LoVo (cell line): ENCODE results near the gene CAV2.

Experiments used
- DNase-seq: peaks from one replicate; pipeline ENCODE4 v3.0.0-alpha.2; 2016; ENCODE audit warnings: low spot score

Gene CAV2

GRCh38 chr7:116524609-116525297 lies 25.2 kb downstream of the CAV2 start, which contains the start of gene CAV1:
CAV1 (plus strand) TSS chr7:116525036; CDS start chr7:116525063, 27 bp downstream.
- peak; percentile 92 for DNase-seq

- peak; percentile 44 for DNase-seq
These were observed 25.9 kb downstream of the CAV2 start for GRCh38 chr7:116525298-116525912.

GRCh38 chr7:116525913-116526861 lies 26.6 kb downstream of the CAV2 start:
- DNase-seq, result peak; percentile 93

GRCh38 chr7:116526897-116527296 lies 27.4 kb downstream of the CAV2 start:
- no peak for DNase-seq

GRCh38 chr7:116527521-116527920 lies 28.0 kb downstream of the CAV2 start:
- DNase-seq, result no peak

DNA sequence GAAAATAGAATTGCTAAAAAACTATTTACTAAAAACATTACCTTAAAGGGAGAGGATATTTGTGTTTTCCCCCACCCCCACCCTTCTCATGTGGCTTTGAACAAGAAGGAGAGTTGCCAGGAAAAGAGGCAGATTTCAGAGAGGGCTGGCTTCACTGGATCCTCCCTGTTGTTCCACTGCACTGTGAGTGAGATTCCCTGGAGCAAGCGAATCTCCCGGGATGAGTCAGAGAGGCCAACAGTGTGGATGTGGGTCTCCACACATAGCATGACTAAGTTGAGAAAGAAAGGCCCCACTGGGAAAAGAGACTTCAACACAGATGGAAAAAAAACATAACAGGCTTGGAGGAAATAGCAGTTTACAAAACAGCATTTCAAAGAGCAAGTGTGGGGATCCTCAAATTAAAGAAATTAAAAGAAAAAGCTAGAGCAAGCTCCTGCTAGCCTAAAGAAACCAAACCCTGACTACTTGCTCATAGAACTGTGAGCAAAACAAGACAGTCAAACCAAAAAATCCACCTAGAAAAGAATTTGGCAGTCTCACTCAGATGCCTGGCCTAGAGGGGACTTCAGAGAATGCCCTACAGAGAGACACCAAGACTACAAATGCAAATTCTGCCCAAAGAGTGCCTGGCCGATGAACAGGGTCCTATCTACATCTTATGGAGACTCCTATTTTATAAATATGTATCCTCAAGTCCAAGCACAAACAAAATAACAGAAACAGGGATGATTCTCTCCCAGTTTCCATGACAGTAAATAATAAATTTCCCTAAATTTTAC lies 28.7 kb downstream of the CAV2 start:
- no peak for DNase-seq

DNA sequence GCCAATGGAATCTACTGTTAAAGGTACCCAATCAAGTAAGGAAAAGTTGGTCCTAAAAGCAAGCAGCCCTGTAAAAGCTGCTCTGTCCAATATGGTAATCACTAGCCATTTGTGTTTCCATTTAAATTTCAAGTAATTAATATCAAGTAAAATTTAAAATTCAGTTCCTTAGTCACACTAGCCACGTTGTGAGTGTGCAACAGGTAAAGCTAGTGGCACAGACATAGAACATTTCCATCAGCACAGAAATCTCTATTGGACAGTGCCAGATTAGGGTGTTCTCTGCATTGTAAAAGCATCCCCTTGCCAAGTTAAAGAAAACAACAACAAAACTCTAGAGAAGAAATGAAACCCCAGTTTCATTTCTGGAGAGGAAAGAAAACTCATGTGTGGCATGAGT lies 29.7 kb downstream of the CAV2 start:
- DNase-seq, result no peak

- no peak for DNase-seq
These were observed 30.7 kb downstream of the CAV2 start for GRCh38 chr7:116530107-116530820.

GRCh38 chr7:116532102-116532688 lies 32.7 kb downstream of the CAV2 start:
- DNase-seq, result no peak

GRCh38 chr7:116534790-116535189 lies 35.3 kb downstream of the CAV2 start:
- DNase-seq, result no peak

DNA sequence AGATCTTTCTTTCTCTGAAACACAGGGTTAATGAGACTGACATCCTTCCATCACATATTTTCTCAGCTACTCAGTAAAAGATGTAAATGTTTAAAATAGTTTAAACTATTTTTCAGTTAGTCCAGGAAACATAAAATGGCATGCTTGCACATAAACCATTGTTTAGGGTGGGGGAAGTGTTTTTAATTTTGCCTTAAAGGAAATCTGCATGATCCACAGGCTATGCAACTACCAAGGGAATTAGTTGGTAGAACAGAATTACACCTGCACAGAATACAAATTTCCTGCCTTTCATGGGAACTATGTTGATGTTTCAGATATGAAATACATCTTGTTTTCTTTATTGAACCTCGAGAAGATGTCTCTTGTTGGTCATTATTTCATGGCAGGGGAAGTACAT lies 35.9 kb downstream of the CAV2 start:
- no peak for DNase-seq

DNA sequence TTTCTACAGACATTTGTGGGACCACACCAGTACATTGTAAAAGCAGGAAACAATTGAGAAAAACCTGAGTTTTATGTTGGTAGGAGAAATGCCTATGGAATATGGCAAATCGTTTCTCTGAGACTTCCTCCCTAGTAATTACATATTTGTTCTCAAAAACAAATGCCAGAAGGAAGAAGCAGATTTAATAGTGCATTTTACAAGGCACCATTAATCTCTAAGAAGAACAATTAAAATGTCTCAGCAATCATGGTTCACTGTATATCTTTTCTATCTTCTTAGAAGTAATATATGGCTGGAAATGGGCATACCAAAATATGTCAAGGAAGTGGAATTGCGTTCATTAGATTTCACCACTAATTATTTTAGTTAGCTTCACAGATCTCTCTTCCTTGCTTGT lies 38.6 kb downstream of the CAV2 start:
- no peak for DNase-seq

GRCh38 chr7:116539879-116540278 lies 40.3 kb downstream of the CAV2 start:
- no peak for DNase-seq

DNA sequence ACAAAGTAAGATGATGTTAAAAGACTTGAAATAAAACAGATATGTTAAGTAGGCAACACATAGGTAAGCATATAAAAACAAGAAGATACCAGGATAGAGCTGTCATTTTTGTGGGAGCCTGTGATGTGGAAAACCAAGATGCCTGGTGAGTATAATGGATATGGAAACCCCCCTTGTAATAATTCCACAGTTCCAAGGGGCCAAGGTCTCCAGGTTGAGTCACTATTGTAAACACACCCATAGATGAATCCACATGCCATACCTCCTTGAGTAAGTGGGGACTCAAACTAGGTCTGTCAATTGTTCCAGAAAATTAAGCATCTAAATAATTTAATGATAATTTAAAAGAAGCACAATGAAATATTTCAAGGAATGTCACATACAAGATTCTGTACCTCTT lies 41.2 kb downstream of the CAV2 start:
- DNase-seq, result no peak

GRCh38 chr7:116541951-116542350 lies 42.4 kb downstream of the CAV2 start:
- no peak for DNase-seq

GRCh38 chr7:116542618-116543017 lies 43.1 kb downstream of the CAV2 start:
- DNase-seq, result no peak

GRCh38 chr7:116543664-116544063 lies 44.1 kb downstream of the CAV2 start:
- no peak for DNase-seq

GRCh38 chr7:116544487-116544886 lies 44.9 kb downstream of the CAV2 start:
- no peak for DNase-seq

- DNase-seq, result no peak
These were observed 46.0 kb downstream of the CAV2 start for GRCh38 chr7:116545411-116545993.

DNA sequence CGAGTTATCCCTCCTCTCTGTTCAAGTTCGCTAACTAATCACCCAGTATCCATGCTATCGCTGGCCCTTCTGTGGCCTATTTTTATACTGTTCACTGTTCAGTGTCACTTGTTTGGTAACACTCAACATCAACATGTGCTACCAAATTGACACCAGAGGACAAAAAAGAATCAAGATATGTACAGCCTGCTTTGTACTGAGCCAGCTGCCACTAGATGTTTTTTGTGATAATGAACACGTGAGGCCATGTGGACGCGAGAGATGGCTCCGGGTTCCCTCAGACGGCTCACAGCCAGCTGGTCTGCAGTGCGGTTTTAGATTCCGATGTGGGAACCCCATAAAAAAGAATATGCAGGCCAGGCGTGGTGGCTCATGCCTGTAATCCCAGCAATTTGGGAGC lies 46.5 kb downstream of the CAV2 start:
- DNase-seq, result no peak

- DNase-seq, result no peak
These were observed 47.4 kb downstream of the CAV2 start for GRCh38 chr7:116546916-116547315.
